VCaP (cell line): Measurements from ENCODE around the gene DGCR2.
"Not testable (repeated sequence)": the region's sequence is repeated elsewhere in the genome, so short reads cannot be mapped to it uniquely, and the experiment has no call there.

Source experiments
- H3K27ac ChIP-seq: fragments of 450-650 bp; 2 replicates; pipeline ENCODE4 v1.5.1; 2017
- TF ChIP-seq, protein P1 (sequence below): fragments of 450-650 bp; conservative IDR thresholded peaks from 2 replicates; pipeline ENCODE4 v1.5.1; 2017; ENCODE audit warnings: mild to moderate bottlenecking, moderate library complexity

Gene DGCR2

GRCh38 chr22:18994056-18994455 is 128.2 kb downstream of the DGCR2 start:
- TF ChIP-seq, protein P1, sequence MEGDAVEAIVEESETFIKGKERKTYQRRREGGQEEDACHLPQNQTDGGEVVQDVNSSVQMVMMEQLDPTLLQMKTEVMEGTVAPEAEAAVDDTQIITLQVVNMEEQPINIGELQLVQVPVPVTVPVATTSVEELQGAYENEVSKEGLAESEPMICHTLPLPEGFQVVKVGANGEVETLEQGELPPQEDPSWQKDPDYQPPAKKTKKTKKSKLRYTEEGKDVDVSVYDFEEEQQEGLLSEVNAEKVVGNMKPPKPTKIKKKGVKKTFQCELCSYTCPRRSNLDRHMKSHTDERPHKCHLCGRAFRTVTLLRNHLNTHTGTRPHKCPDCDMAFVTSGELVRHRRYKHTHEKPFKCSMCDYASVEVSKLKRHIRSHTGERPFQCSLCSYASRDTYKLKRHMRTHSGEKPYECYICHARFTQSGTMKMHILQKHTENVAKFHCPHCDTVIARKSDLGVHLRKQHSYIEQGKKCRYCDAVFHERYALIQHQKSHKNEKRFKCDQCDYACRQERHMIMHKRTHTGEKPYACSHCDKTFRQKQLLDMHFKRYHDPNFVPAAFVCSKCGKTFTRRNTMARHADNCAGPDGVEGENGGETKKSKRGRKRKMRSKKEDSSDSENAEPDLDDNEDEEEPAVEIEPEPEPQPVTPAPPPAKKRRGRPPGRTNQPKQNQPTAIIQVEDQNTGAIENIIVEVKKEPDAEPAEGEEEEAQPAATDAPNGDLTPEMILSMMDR: no peak
- no peak overlapping the region for H3K27ac ChIP-seq

DNA sequence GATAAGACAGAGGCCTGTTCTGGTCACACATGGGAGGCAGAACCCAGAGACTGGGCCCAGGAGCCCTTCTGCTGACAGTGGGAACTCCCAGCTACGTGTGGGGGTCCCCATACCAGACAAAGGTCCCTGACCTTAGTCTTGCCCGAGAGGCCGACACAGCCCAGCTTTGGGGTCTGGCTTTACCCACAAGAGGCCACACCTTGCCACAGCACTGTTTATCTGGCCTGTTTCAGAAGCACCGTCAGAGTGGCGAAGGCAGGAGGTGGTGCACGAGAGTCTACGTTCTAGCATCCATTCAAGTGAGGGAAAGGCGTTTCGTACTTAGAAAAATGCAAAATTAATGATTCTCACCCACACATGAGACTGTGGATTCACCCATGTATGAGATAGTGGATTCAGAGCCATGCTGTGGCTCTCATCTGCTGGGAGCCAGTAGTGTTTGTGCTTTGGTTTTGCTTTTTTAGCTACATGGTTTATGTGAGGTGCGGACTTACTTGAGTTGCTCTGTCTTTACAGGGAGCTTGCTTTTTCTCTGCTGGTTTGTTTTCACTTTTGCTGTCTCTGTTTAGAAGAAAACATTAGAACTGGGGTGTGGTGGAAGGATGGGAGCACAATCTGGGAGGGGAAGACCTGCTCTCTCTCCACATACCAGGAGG is 129.5 kb downstream of the DGCR2 start:
- no peak overlapping the region for H3K27ac ChIP-seq
- TF ChIP-seq, protein P1: no peak

GRCh38 chr22:18991821-18992442 is 130.3 kb downstream of the DGCR2 start:
- H3K27ac ChIP-seq: no peak overlapping the region
- TF ChIP-seq, protein P1: no peak

DNA sequence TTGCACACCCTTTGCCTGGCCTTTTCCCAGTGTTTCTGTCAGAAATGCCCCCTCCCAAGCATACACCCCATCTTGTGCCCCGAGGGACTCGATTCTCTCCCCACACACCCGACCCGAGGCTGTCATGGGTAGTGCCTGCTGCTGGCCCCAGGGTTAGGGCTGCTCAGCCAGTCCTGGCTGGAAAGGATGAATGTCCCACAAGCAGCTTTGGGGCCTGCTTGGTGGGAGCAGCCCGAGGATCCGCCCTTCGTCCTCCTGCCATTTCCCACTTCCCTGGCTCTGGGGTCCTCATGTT is 131.1 kb downstream of the DGCR2 start:
- no peak overlapping the region for H3K27ac ChIP-seq
- TF ChIP-seq, protein P1: no peak

DNA sequence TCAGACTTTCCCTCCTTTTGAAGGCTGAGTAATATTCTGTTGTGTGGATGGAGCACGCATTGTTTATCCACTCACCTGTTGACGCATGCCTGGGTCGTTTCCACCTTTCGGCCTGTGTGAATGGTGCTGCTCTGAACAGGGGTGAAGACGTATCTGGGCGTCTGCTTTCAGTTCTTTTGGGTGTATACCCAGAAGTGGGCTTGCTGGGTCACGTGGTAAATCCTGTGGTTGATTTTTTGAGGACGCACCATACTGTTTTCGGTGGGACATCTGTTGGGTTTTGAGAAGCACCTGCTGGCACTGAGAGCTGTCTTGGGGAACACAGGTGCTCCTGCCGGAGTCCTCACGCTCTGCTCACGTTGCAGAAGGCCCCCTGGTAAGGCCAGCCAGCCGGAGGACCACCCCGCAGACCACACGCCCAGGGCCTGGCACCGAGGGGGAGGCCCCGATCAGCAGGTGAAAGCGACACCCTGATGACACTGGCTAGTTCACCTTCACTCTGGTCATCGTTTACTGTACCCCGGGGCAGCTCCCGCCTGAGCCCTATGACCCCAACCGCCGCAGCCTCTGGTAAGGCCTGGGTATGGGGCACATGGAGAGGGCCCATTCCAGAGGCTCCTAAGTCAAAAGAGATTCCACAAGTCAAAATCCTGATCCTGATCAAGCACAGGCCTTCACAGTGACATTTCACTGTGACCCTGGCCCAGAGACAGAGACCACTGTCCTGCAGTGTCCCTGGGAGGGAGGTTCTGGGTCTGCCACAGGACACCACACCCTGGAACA is 131.7 kb downstream of the DGCR2 start:
- H3K27ac ChIP-seq: no peak overlapping the region

DNA sequence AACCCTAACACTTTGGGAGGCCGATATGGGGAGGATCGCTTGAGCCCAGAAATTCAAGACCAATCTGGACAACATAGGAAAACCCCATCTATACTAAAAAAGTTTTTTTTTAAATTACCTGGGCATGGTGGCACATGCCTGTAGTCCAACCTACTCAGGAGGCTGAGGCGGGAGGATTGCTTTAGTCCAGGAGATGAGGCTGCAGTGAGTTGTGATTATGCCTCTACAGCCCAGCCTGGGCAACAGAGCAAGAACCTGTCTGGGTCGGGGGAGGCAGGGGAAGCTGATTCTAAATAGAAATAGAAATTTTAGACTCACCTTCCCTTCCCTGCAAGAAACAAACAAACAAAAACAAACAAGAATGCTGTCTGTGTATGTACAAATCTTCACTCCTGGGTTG is 133.3 kb downstream of the DGCR2 start:
- TF ChIP-seq, protein P1: no peak

More for the DNA sequence above, 131.7 kb downstream of the DGCR2 start:
- TF ChIP-seq, protein P1: no peak

GRCh38 chr22:18987765-18988164 is 134.4 kb downstream of the DGCR2 start:
- TF ChIP-seq, protein P1: no peak

More for the DNA sequence above, 133.3 kb downstream of the DGCR2 start:
- no peak overlapping the region for H3K27ac ChIP-seq

GRCh38 chr22:18987114-18987513 is 135.1 kb downstream of the DGCR2 start:
- H3K27ac ChIP-seq: not testable (repeated sequence)

More at GRCh38 chr22:18987765-18988164, 134.4 kb downstream of the DGCR2 start:
- no peak overlapping the region for H3K27ac ChIP-seq
